BLaER1 treated with 17β-estradiol and CSF1 and Interleukin-3, amounts not matched to agents 10 nM and 100 nM (cell line): Measurements from ENCODE around the gene ISYNA1.
A peak's percentile ranks its signal among the peaks of the same experiment; 100 is the strongest.

ENCODE experiments used
- H3K27ac ChIP-seq, 11 experiments: shearing (Covaris generic); formaldehyde crosslinking; 2 replicates each; pipeline ENCODE4 v1.8.1; 2022
- H3K27me3 ChIP-seq, 11 experiments: shearing (Covaris generic); formaldehyde crosslinking; 2 replicates each; pipeline ENCODE4 v1.8.1; 2022
- H3K36me3 ChIP-seq, 11 experiments: shearing (Covaris generic); formaldehyde crosslinking; 2 replicates each; pipeline ENCODE4 v1.8.1; 2022
- H3K4me1 ChIP-seq, 10 experiments: shearing (Covaris generic); formaldehyde crosslinking; 2 replicates each; pipeline ENCODE4 v1.8.1; 2022
- H3K4me2 ChIP-seq, 11 experiments: shearing (Covaris generic); formaldehyde crosslinking; 2 replicates each; pipeline ENCODE4 v1.8.1; 2022
- H3K4me3 ChIP-seq, 10 experiments: shearing (Covaris generic); formaldehyde crosslinking; 2 replicates each; pipeline ENCODE4 v1.8.1; 2022
- H3K9ac ChIP-seq, 11 experiments: shearing (Covaris generic); formaldehyde crosslinking; 2 replicates each; pipeline ENCODE4 v1.8.1; 2022
- H3K9me3 ChIP-seq, 11 experiments: shearing (Covaris generic); formaldehyde crosslinking; replicated peaks in 1 of 11; 2 replicates each; pipeline ENCODE4 v1.8.1; 2022
- H4K20me1 ChIP-seq, 11 experiments: shearing (Covaris generic); formaldehyde crosslinking; 2 replicates each; pipeline ENCODE4 v1.8.1; 2022
- Cebpa-rat ChIP-seq, 11 experiments: shearing (Covaris generic); IDR thresholded peaks; 2 replicates each; pipeline ENCODE4 v1.8.1; 2022

The ISYNA1 gene

DNA sequence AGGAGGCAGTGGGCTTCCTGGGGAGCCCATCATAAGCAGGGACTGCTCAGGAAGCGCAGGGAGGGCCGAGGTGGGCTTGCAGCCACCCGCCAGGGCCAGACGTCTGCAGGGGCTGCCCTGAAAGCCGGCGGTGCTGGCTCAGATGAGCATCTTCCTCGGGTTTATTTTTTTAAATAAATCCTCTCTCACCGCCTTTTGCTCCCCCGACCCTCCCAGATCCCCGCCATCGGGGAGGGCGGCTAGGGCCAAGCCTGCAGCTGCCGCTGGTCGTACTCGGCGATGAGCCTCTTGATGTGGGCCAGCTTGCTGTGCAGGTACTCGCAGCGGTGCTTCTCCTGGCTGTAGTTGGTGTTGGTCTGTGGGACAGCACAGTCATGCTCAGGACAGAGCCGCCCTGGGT, 6.6 kb upstream of the ISYNA1 start:
- peak overlapping the region in 8 of 11 experiments; percentile 44 to 77 (median 60); a peak in 14 of 22 replicates for H3K4me2 ChIP-seq
- peaks cover 50 to 77% (median 66%) of the 10 kb centered on the region in 11 experiments for H3K36me3 ChIP-seq
- H3K4me1 ChIP-seq, result peaks cover 32 to 61% (median 53%) of the 10 kb centered on the region in 10 experiments
- H4K20me1 ChIP-seq, result peaks cover 42 to 98% (median 82%) of the 10 kb centered on the region in 11 experiments
- H3K27ac ChIP-seq, result peak overlapping the region in 3 of 11 experiments; percentile 14 to 30 (median 20); a peak in 4 of 22 replicates
- no peaks in the 10 kb centered on the region for H3K9me3 ChIP-seq
- H3K27me3 ChIP-seq, result no peaks in the 10 kb centered on the region
- H3K9ac ChIP-seq, result peak overlapping the region in 9 of 11 experiments; percentile 11 to 65 (median 42); a peak in 14 of 22 replicates
- TF ChIP-seq Cebpa-rat (IDR thresholded peaks at IDR 0.05), result no peak
- no peak overlapping the region; a peak in 2 of 20 replicates for H3K4me3 ChIP-seq

DNA sequence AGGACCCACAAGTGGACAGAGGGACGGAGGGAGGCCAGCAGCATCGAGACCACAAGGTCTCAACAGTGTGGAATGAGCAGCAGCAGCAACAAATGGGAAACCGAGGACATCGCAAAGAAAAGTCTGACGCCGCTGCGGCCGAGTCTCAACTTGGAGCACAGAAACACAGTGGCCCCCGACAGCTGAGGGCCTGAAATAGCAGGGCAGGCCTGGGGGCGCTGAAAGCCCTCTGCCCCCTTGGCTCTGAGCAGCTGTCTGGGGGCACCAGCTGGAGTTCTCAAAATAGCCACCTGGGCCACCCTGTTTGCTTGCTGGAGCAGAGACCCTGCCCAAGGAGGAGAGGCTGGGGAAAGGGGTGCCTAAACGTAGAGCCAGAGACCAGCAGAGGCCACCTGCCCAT, 5.9 kb upstream of the ISYNA1 start:
- no peak overlapping the region; a peak in 2 of 20 replicates for H3K4me3 ChIP-seq
- H3K27me3 ChIP-seq, result no peaks in the 10 kb centered on the region
- H3K4me1 ChIP-seq, result peaks cover 37 to 68% (median 60%) of the 10 kb centered on the region in 10 experiments
- H3K9ac ChIP-seq, result peak overlapping the region in 9 of 11 experiments; percentile 10 to 65 (median 45); a peak in 14 of 22 replicates
- peak overlapping the region in 3 of 11 experiments; percentile 14 to 30 (median 20); a peak in 5 of 22 replicates for H3K27ac ChIP-seq
- H3K36me3 ChIP-seq, result peaks cover 43 to 70% (median 59%) of the 10 kb centered on the region in 11 experiments
- peaks cover 39 to 98% (median 77%) of the 10 kb centered on the region in 11 experiments for H4K20me1 ChIP-seq
- no peaks in the 10 kb centered on the region for H3K9me3 ChIP-seq
- no peak for TF ChIP-seq Cebpa-rat (IDR thresholded peaks at IDR 0.05)
- peak overlapping the region in 10 of 11 experiments; percentile 7 to 77 (median 58); a peak in 16 of 22 replicates for H3K4me2 ChIP-seq

DNA sequence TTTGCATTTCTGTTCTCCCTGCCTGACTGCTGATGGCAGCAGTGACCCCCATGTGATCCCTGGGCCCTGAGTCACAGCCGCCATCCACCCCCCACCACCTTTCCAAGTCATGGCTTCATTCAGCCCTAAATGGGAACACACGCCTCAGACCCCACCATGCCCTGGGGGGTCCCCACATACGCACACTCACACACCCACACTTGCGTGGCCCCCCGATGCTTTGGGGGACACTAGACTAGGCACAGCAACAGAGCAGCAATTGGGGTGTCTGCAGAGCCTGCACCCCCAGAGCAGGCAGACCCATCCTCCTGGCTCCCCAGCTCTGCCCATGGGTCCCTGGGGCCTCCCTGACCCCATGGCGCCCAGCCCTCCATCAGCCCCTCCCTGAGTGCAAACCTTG, 5.5 kb upstream of the ISYNA1 start:
- Histone ChIP-seq H3K27me3 (no peaks in the 10 kb centered on the region), H3K36me3 (peaks cover 39 to 66% (median 55%) of the 10 kb centered on the region in 11 experiments), H3K4me3 (no peak overlapping the region), H4K20me1 (peaks cover 39 to 98% (median 77%) of the 10 kb centered on the region in 11 experiments), H3K4me1 (peaks cover 41 to 72% (median 64%) of the 10 kb centered on the region in 10 experiments), H3K27ac (peak overlapping the region in 3 of 11 experiments; percentile 14 to 30 (median 20); a peak in 4 of 22 replicates), H3K9me3 (no peaks in the 10 kb centered on the region), H3K9ac (peak overlapping the region in 7 of 11 experiments; percentile 15 to 65 (median 51); a peak in 11 of 22 replicates), H3K4me2 (peak overlapping the region in 10 of 11 experiments; percentile 7 to 77 (median 58); a peak in 15 of 22 replicates)
- no peak for TF ChIP-seq Cebpa-rat (IDR thresholded peaks at IDR 0.05)

DNA sequence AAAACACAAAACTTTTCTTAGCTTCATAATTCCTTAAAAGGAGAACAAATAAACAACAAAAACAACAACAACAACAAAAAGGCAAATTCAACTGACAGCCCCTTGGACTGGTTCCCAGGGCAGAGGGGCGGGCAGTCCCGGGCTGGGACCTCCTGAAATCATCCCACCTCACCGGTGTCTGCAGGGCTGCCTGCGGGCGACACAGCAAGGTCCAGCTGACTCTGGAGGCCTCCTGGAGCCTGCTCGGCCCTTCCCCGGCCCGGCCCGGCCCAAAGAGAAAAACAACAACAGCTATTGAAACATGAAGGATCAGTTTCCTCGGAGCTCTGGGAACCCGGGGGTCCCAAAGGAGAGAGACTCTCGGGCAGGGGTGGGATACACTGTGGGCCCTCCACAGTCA, 5.0 kb upstream of the ISYNA1 start:
- Histone ChIP-seq H4K20me1 (peaks cover 37 to 97% (median 75%) of the 10 kb centered on the region in 11 experiments), H3K9ac (peak overlapping the region in 5 of 11 experiments; percentile 36 to 65 (median 53); a peak in 6 of 22 replicates), H3K4me3 (no peak overlapping the region), H3K4me2 (peak overlapping the region in 6 of 11 experiments; percentile 48 to 74 (median 58); a peak in 5 of 22 replicates), H3K27me3 (no peaks in the 10 kb centered on the region), H3K4me1 (peaks cover 45 to 75% (median 68%) of the 10 kb centered on the region in 10 experiments), H3K36me3 (peaks cover 34 to 61% (median 50%) of the 10 kb centered on the region in 11 experiments), H3K27ac (peak overlapping the region in 1 of 11 experiments; percentile 20; a peak in 1 of 22 replicates), H3K9me3 (no peaks in the 10 kb centered on the region)
- TF ChIP-seq Cebpa-rat (IDR thresholded peaks at IDR 0.05), result no peak

DNA sequence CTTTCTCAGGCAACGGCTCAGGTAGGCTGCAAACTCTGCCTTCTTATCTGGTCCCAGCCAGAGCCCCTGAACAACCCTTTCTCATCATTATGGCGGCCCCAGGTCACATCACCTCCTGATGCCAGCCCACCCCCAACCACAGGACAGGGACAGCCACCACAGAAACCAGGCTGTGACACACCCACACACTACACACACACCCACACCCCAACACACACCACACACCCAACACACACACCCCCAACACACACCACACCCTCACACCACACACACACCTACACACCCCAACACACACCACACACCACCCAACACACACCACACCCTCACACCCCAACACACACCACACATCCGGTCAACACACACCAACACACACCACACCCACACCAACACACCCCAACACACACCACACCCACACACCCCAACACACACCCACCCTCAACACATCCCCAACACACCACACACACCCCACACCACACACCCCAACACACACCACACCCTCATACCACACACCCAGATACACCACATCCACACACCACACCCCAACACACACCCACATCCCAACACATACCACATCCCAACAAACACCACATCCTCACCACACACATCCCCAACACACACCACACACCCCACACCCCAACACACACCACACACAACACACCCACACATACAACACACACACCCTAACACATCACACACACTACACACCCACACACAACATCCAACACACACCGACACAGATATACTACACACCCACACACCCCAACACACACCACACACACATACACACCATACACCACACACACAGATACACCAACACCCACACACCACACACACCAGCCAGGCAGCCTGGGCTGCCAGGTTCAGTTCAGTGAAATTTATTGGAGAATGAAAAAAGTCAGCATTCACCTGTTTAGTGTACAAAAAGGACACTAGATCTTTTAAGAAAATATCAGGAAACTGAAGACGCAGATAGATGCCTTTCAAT, 4.2 kb upstream of the ISYNA1 start:
- Histone ChIP-seq H3K36me3 (peaks cover 28 to 53% (median 42%) of the 10 kb centered on the region in 11 experiments), H3K4me3 (no peak overlapping the region), H3K9me3 (no peaks in the 10 kb centered on the region), H4K20me1 (peaks cover 37 to 93% (median 70%) of the 10 kb centered on the region in 11 experiments), H3K4me1 (peaks cover 41 to 77% (median 67%) of the 10 kb centered on the region in 10 experiments), H3K4me2 (peak overlapping the region in 3 of 11 experiments; percentile 18 to 48 (median 37); a peak in 2 of 22 replicates), H3K9ac (peak overlapping the region in 1 of 11 experiments; percentile 53; a peak in 1 of 22 replicates), H3K27ac (no peak overlapping the region), H3K27me3 (no peaks in the 10 kb centered on the region)
- no peak for TF ChIP-seq Cebpa-rat (IDR thresholded peaks at IDR 0.05)

DNA sequence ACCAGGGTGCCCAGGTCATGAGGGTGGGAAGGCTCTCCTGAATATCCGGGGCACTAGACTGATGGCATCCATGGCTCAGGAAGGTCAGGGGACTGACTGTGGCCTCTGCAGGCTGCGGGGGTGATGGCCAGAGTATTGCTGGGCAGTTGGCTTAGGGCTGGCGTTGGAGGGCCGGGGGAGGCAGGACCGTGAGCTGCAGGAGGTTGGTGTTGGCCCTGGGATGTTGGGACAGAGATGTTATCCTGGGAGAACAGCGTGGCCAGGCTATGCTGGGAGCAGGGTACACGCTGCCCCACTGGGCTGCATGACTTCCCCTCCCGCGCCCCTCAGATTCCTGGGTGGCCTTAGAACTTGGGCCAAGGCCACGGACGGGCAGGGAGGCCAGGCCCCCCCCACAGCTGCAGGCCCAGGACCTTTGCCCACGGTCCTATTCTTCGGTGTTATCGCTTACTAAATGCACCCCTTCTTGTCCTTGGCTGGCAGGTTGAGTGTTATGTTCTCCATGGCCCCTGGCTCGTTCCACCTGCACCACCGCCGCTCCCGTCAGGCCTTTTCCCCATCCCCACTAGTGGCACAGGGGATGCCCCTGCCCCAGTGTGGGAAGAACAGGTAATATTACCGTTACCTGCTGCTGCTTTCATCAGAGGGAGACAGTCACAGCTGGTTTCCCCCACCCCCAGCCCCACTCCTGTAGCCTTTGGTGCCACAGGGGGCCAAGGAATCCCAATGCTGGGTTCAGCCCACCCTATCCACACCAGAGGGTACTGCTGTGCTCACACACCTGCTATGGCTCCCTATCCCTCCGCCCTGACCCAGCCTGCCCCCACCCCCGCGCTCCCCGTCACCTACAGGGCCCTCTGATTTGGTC, 3.2 kb upstream of the ISYNA1 start:
- peaks cover 41 to 93% (median 70%) of the 10 kb centered on the region in 11 experiments; a peak in 21 of 22 replicates for H4K20me1 ChIP-seq
- H3K9ac ChIP-seq, result no peak overlapping the region
- H3K4me3 ChIP-seq, result no peak overlapping the region
- H3K27ac ChIP-seq, result no peak overlapping the region
- H3K4me1 ChIP-seq, result peaks cover 50 to 76% (median 69%) of the 10 kb centered on the region in 10 experiments
- H3K27me3 ChIP-seq, result no peaks in the 10 kb centered on the region
- peaks cover 22 to 44% (median 37%) of the 10 kb centered on the region in 11 experiments for H3K36me3 ChIP-seq
- no peaks in the 10 kb centered on the region for H3K9me3 ChIP-seq
- TF ChIP-seq Cebpa-rat (IDR thresholded peaks at IDR 0.05), result no peak
- H3K4me2 ChIP-seq, result no peak overlapping the region; a peak in 1 of 22 replicates

DNA sequence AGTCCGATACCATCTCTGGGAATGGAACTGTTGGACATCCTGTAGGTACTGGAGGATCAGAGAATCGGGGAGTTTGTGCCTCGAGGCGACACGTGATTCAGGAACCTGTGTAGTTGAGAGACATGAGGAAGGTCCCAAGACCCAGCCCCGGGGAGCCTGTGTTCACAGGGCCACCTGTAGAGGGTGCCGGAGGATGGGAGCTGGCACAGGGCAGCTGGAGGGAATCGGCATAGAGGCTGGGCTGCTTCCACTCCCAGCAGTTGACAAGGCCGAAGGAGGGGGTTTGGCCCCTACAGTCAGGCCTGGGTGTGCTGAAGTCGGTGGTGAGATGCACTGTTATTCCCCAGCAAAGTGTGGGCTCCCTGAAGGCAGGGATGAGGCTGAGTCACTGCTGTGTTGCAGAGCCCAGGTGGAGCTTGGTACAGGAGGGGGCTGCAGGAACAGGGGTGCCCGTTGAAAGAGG, 2.5 kb upstream of the ISYNA1 start:
- Histone ChIP-seq H3K4me1 (peaks cover 50 to 76% (median 69%) of the 10 kb centered on the region in 10 experiments), H3K36me3 (peaks cover 23 to 43% (median 33%) of the 10 kb centered on the region in 11 experiments; a peak in 21 of 22 replicates), H4K20me1 (peaks cover 44 to 93% (median 70%) of the 10 kb centered on the region in 11 experiments; a peak in 21 of 22 replicates), H3K4me2 (no peak overlapping the region; a peak in 1 of 22 replicates), H3K9me3 (no peaks in the 10 kb centered on the region), H3K4me3 (no peak overlapping the region), H3K27me3 (no peaks in the 10 kb centered on the region), H3K9ac (no peak overlapping the region), H3K27ac (no peak overlapping the region)
- no peak for TF ChIP-seq Cebpa-rat (IDR thresholded peaks at IDR 0.05)

DNA sequence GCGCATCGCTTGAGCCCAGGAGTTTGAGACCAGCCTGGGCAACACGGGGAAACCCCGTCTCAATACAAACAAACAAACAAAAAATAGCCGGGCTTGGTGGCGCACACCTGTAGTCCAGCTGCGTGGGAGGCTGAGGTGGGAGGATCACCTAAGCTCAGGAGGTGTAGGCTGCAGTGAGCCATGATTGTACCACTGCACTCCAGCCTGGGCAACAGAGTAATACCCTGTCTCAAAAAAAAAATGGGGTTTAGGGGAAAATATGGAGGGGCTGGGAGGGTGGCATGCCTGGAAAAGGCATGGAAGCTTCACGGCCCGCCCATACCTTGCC, 1.9 kb upstream of the ISYNA1 start:
- Histone ChIP-seq H4K20me1 (peaks cover 48 to 95% (median 68%) of the 10 kb centered on the region in 11 experiments; a peak in 21 of 22 replicates), H3K36me3 (peaks cover 25 to 45% (median 36%) of the 10 kb centered on the region in 11 experiments; a peak in 21 of 22 replicates), H3K4me3 (no peak overlapping the region), H3K27me3 (no peaks in the 10 kb centered on the region), H3K4me2 (peak overlapping the region in 1 of 11 experiments; percentile 99; a peak in 1 of 22 replicates), H3K4me1 (peaks cover 52 to 78% (median 71%) of the 10 kb centered on the region in 10 experiments), H3K9ac (0 out of 22 replicates have a peak overlapping the region, but pooled peaks of 1 of the 11 experiments have one; percentile 4), H3K27ac (no peak overlapping the region), H3K9me3 (no peaks in the 10 kb centered on the region)
- TF ChIP-seq Cebpa-rat (IDR thresholded peaks at IDR 0.05), result no peak
